ENCODE data around the gene JMJD6.
"Not testable (repeated sequence)": the region's sequence is repeated elsewhere in the genome, so short reads cannot be mapped to it uniquely, and the experiment has no call there.

Gene JMJD6

DNA sequence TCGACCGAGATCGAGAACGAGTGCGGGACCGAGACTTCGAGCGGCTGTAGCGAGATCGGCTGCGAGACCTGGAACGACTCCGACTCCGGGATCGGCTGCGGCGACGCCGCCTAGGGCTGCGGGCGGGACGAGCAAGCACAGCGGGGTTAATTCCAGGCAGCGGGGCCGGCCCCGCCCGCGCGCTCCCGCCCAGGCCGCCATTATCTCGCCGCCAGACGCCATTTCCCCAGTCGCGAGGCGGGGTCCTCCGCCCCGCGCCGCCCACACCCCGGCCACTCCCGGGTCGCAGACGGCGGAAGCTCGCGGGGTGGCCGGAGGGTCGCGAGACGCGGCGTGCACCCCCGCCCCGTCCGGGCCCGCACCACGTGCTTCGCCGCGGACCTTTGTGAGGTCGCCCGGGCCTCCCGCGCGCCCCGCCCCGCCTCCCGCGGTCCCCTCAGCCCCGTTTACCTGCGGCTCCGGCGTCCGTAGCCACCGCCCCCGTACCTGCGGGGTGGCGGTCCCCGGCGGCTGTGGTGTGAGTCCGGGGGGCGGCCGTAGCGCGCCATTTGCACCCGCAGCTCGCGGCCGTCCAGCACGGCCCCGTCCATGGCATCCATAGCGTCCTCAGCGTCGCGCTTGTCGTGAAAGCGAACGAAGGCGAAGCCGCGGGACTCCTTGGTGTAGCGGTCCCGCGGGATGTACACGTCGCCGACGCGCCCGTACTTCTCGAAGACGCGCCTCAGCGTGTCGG, 10.1 kb upstream of the JMJD6 start:
- peak; percentile 61 to 66 for DNase-seq

DNA sequence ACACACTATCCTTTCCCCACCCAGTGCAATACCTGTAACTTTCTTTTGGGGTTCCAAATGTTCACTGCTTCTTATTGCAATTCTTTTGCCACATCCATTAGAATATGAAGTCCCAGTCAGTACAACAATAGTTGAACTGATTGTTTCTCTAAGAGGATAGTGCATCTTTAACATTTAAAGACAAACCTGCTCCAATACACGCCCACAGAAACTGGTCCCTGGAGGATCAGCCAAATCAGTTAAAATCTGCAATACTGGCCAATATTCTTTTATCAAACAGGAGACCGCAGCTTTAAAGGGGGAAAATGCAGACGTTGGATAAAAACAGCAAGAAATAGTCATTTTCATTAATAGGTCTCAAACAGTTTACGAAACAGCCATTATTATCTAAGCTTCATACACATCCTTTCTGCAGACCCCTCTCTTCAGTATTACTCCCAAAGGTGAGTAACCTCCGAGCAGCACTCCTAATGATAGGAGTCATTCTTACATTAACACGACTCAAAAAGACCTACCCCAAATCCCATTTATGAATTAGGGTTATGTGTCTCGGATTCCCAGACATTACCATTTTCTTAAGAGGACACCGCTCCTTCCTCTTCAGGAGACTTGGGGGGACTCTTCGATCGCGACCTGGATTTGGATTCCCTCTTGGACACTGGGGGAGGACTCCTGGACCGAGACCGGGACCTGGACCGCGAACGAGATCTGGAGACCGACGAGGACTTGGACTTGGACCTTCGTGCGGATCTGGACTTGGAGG, 9.4 kb upstream of the JMJD6 start:
- DNase-seq: no peak

DNA sequence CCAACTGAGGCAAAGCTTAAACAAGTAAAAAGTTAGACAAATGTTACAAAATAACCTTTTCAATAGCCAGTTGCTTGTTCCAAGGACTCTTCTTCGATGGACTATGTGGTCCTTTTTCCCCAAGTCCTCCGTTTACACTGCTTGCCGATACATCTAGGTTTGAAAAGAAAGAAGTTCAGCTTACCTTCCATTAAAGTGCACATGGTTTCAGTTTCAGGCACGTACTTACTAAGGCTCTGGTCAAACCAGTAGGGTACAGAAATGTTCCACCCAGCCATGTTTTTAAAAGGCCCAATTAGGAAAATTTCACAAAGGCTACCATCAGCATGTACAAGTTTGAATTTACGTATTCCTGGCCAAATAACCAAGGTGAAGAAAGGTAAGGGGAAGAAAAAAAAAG, 8.6 kb upstream of the JMJD6 start:
- no peak for DNase-seq

DNA sequence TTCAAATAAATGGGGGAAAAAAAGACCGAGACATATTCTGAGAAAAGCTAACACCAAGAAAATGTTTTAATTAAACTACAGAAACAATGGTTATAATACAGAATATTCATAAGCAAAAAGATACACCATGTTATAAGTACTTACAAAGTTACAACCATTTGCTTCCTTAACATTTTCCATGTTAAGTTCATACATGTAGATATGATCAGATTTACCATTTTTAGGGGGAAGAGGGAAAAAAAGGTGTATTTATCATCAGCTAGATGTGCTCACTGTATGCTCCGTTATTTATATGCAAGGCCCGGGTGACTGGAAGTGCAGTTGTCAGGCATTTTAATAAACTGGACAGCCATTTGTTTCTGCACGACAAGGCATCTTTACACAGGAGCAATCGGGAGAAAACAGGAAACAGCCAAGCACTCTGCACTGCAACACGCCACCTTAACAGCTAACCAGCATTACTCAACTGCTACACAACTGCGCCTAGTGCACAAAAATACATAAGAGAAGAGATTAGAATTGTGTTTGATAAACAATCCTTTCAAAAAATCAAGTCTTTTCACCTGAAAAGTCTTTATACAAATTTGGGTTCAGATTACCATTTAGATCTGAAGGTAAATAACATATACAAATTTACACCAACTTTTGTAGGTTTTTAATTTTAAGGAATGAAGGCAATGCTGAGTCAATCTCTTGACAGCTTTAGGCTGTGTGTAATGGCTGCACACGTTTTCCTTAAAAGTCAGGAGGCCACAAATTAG, 7.9 kb upstream of the JMJD6 start:
- DNase-seq: peak in 1 of 2 experiments; percentile 26

DNA sequence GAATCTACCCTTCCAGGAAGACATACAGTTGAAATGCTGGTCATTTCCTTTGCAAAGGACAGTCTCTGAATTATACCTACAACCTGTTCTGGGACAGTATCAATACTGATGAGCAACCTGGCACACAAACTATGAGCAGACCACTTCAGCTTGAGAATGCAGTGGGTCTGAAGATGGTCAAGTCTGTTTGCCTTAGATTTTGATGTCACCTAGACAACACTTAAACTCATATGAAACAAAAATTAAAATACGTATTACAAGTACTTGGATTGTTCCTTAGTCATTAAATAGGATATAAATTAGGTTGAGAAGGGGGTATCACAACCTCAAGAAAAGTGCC, 7.2 kb upstream of the JMJD6 start:
- DNase-seq: no peak

DNA sequence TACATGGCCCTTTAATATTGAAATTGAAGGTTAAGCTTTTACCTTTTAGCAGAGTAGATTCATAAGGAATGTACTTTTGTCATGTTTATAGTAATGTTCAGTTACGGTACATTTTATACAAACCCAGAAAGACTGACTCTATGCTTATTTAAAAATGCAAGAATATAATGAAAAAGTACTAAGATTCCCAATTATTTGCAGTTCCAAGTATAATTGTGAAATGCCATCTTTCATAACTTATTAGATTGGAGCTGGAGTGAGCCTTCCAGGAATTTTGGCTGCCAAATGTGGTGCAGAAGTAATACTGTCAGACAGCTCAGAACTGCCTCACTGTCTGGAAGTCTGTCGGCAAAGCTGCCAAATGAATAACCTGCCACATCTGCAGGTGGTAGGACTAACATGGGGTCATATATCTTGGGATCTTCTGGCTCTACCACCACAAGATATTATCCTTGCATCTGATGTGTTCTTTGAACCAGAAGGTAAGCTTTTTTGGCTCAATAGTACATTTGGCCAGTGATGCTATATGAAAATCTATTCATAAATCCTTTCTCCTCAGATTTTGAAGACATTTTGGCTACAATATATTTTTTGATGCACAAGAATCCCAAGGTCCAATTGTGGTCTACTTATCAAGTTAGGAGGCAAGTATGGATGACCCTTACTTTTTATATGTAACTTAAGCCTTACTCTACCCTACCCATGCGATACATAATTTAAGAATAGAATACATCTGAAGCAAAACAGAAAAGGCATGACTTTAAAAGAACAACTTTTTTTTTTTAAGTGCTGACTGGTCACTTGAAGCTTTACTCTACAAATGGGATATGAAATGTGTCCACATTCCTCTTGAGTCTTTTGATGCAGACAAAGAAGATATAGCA, 6.6 kb upstream of the JMJD6 start:
- no peak for DNase-seq

DNA sequence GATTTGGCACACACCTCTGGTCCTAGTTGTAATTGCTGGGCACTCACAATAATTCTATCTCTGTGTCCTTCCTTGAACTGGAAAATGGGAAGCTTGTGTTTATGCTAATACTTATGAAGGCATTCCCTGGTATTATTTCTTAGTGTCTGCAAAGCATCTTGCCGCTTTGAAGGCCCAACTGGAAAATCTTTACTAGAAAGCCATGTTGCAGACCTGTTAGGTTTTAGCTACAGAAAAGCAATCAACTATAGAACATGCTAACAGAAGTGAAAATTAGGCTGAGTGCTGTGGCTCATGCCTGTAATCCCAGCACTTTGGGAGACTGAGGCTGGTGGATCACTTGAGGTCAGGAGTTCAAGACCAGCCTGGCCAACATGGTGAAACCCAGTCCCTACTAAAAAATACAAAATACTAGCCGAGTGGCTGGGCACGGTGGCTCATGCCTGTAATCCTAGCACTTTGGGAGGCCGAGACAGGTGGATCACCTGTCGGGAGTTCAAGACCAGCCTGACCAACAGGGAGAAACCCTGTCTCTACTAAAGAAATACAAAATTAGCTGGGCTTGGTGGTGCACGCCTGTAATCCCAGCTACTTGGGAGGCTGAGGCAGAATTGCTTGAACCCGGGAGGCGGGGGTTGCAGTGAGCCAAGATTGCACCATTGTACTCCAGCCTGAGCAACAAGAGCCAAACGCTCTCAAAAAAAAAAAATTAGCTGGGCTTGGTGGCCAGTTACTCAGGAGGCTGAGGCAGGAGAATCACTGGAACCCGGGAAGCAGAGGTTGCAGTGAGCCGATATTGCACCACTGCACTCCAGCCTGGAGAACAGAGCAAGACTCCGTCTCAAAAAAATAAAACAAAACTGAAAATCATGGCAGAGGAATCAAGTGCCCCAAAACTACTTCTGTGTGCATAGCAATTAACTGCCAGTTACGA, 5.7 kb upstream of the JMJD6 start:
- DNase-seq: not testable (repeated sequence)

DNA sequence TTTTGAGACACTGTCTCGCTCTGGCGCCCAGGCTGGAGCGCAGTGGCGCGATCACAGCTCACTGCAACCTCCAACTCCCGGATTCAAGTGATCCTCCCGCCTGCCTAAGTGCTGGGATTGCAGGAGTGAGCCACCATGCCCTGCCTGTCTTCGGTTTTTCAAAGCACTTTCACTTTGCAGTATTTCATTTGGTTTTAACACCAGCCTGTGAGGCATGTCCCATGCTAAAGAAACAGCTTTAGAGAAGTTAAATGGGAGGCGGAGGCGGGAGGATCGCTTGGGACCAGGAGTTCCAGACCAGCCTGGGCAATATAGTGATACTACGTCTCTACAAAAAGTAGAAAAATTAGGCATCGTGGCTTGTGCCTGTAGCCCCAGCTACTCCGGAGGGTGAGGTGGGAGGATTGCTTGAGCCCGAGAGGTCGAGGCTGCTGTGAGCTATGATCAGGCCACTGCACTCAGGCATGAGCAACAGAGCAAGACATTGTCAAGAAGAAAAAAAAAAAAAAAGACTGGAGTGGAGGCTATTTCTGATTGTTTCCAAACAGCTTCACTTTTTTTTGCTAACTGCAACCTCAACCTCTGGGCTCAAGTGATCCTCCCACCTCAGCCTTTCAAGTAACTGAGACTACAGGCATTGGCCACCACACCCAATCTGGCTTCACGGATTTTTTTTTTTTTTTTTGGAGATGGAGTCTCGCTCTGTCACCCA, 1.5 kb upstream of the JMJD6 start:
- peak in 1 of 2 experiments; percentile 31 for DNase-seq

DNA sequence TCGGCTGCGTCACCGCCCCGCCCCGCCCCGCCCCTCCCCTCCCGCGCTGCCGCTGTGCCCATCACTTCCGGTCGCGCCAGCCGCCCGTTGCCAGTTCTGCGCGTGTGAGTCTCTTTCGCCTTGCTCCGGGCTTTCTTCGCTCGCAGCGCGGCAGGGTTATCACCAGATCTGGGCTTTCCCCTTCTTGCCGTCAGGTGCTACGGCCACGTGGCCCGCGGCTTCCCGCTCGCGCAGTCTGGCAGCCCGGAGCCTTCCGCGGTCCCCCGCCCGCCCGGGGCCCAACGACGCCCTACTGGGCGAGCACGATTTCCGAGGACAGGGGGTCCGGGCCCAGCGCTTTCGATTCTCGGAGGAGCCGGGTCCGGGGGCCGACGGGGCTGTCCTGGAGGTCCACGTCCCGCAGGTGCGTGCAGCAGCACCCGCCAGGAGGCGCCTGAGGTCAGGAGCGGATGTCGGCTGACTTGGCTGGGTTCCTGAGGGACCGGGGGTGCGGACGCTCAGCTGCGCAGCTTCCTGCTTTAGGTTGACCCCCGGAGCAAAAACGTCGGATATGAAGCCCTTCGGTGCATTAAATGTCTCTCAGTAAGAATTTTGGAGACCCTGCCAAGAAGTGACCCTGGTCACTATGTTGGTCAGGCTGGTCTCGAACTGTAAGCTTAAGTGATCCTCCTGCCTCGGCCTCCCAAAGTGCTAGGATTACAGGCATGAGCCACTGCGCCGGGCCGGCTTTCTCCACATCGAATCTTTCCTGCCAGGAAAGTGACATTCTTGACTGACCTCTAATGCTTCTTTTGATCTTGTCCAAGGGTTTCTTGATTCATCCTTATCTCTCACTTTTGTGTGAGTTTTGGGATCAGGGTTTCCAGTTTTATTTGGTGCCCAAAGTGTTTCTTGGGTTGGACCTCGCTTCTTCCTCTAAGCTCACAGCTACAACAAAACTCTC, 641 bp upstream of the JMJD6 start, which contains the start of gene METTL23:
TSS of gene METTL23 (plus strand) at position 64 of the 943 bp plus-strand sequence. CDS start 2,872 bp downstream, outside the sequence.
- DNase-seq: peak; percentile 83 to 84

DNA sequence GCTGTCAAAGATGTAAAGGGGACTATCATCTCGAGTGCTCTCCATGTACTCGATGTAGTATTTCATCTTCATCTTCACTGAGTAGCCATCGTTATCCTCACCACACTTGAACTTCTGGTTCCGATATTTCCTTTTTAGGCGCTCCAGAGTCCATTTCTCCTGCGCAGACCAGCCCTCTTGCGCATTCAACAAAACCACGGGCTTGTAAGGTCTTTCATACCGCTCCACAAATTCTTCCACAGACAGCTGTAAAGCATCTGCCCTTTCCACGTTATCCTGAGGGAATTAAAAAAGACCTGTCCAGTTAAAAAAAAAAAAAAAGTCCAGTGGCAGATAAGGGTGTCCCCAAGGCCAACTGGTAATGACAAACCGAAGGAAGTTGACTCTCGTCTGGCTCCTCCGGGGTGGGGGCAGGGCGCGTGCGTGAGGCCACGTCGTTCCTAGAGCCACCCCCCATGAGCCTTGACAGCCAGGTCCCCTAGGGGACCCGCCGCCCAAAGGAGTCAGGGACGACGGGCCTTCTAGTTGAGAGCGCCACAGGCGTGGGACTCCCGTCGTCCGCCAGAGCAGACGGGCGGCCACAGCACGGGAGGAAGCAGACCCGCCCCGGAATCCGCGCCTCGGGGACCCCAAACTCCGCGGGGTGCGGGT, 701 bp downstream of the JMJD6 start:
- peak; percentile 79 to 83 for DNase-seq

DNA sequence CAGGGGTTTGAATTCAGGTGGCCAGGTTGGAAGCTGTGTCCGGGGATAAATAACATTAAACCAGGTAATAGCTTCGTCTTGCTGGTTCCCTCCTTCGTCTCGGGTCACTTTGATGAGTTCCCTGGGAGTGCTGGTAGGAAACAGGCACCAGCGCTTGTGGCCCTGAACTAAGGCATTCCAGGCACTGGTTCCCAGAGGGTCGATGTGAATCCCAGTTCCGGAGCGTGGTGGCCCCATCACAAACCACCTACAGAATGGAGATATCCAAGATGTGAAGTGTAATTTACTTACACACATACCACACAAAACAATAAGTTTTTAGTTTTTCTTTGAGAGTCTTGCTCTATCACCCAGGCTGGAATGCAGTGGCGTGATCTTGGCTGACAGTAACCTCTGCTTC, 2.6 kb downstream of the JMJD6 start:
- DNase-seq: no peak

DNA sequence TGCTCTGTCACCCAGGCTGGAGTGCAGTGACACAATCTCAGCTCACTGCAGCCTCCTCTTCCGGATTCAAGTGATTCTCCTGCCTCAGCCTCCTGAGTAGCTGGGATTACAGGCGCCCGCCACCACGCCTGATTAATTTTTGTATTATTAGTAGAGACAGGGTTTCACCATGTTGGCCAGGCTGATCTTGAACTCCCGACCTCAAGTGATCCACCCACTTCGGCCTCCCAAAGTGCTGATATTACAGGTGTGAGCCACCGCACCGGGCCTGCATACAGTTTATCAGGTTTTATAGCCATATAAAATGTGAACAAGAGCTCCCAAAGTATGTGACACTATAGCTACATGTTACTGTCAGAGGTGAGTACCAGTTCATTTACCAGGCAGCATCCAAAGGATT, 3.4 kb downstream of the JMJD6 start:
- DNase-seq: not testable (repeated sequence)

DNA sequence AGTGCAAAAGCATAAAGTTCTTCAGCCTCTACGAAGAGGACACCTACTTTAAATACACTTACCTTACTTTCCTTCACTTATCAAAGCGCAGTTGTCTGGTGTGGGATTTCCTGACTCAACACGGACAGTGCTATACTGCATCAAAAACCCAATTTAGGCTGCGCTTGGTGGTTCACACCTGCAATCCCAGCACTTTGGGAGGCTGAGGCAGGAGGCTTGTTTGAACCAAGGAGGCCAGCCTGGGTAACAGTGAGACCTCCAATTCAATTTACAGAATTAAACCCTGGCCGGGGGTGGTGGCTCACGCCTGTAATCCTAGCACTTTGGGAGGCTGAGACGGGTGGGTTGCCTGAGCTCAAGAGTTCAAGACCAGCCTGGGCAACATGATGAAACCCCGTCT, 4.1 kb downstream of the JMJD6 start:
- no peak for DNase-seq

DNA sequence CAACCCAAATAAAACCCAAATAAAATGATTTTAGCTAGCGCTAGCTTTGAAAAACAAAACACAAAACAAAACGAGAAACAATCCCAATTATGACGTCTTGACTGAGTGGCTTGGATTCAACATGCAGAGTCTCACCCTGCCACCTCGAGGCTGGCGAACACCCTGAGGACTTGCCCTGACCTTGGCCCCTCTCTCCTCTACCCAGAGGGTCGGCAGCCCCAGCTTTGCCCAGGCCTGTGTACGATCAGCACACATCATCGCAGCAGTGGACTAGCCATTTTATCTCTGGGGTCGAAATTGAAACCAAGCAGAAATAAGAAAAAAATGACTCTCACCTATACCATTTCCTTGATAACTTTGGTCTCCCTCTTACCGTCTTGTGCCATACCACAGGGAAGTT, 4.9 kb downstream of the JMJD6 start:
- no peak for DNase-seq

DNA sequence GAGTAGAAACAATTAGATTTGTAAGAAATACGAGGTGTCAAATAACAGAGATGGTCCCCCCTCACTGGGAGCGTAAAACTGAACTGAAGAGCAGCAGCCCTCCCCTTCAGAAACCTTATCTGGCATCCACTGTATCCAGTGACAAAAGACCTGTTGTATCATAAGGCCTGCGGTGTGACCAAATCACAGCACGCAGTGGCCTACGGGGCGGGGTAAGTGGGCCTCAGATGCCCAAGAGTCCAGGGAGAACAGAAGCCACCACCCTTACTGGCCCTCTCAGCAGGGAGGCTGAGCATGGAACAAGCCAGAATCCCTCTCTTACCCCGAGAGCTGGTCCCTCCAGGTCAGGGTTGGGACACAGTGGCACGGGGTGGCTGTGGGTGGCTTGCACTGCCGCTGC, 5.5 kb downstream of the JMJD6 start:
- DNase-seq: no peak

DNA sequence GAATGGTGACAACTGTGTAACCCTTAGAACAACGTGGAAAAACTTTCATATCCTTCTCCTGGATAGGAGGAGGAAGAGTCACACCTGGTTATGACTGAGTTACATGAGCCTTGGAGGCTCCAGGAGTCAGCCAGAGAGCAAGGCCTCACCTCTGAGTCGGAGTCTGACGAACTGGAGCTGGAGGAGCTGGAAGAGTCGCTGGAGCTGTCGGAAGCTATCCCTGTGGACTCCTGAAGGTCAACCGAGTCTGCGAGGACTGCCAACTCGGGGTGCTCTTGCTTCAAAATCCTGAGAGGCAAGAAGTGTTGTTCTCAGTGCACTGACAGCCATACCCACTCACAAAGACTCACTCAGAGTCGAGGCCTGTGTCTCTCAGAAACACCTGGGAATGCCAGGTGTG, 6.2 kb downstream of the JMJD6 start:
- DNase-seq: no peak

DNA sequence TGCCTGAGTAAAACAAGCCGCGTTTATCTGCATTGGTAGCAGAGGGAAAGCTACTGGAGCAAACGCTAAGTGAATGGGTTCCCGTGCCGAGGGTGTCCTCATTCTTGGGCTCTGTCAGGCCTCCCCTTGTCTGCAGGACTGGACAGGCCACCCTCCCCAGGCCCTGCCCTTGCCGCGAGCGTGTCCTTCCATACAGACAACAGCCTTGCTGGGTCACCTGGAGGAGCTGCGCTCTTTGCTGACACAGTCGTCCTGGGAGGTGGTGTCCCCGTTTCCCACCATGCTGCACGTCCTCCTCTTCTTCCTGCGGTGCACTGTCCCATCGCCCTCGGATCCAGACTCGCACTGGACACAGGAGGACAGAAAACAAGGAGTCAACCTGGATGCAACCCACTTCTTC, 7.9 kb downstream of the JMJD6 start:
- no peak for DNase-seq

DNA sequence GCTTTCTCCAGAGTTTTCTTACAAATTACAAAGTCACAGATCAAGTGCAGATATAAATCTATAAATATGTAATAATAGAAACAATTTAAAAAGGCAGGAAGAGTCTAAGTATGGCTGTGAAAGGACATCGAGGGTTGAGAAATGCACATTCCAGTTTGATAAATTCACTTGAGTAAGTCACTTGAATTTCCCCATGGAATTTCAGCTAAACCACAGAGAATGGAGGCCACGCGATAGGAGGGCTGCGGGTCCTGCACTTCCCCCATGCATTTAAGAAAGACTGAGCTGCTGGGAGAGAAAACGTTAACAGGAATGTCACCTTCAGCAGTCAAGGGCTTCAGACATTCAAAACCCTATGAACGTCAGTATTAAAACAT, 9.6 kb downstream of the JMJD6 start:
- no peak for DNase-seq
